GM23338 (cell line): Measurements from ENCODE around the gene GFAP. TPM values are rescaled to one million over a fixed set of nuclear protein-coding genes. Genes with fewer than 3 reads are reported as not detected.
A peak's percentile ranks its signal among the peaks of the same experiment; 100 is the strongest.

Experiments used
- ATAC-seq: fragments of 200-7000 bp; cut with Tn5 transposase; 3 replicates; pipeline ENCODE4 v1.9.1; 2020
- DNase-seq: peaks from one replicate; pipeline ENCODE4 v3.0.0-alpha.2; 2015; ENCODE audit warnings: low spot score
- H2AFZ ChIP-seq: fragments of 200-600 bp; sonication (generic); 2 replicates; pipeline ENCODE4 v1.8.0; 2016; ENCODE audit warnings: antibody characterized with exemption, mild to moderate bottlenecking, moderate library complexity
- H3F3A ChIP-seq: fragments of 200-600 bp; sonication (generic); replicated peaks from 2 replicates; pipeline ENCODE4 v1.8.0; 2017; ENCODE audit warnings: antibody characterized with exemption, mixed run types, low read depth
- H3K27ac ChIP-seq: fragments of 200-600 bp; sonication (generic); 2 replicates; pipeline ENCODE4 v1.6.1; 2016; ENCODE audit warnings: low read depth
- H3K27me3 ChIP-seq: fragments of 200-600 bp; sonication (generic); 2 replicates; pipeline ENCODE4 v1.8.0; 2016; ENCODE audit warnings: mild to moderate bottlenecking, mixed run types, moderate library complexity; ENCODE audit not compliant: insufficient read depth
- H3K36me3 ChIP-seq: fragments of 200-600 bp; sonication (generic); 2 replicates; pipeline ENCODE4 v1.8.0; 2016; ENCODE audit warnings: mild to moderate bottlenecking; ENCODE audit not compliant: insufficient read depth
- H3K4me1 ChIP-seq: fragments of 200-600 bp; sonication (generic); 2 replicates; pipeline ENCODE4 v1.8.0; 2016; ENCODE audit warnings: mild to moderate bottlenecking, moderate library complexity; ENCODE audit not compliant: insufficient read depth
- H3K4me2 ChIP-seq: fragments of 200-600 bp; sonication (generic); 2 replicates; pipeline ENCODE4 v1.7.1; 2017; ENCODE audit warnings: mixed run types
- H3K4me3 ChIP-seq: fragments of 200-600 bp; sonication (generic); 2 replicates; pipeline ENCODE4 v1.6.1; 2016; ENCODE audit warnings: mixed run types
- H3K79me2 ChIP-seq: fragments of 200-600 bp; sonication (generic); replicated peaks from 2 replicates; pipeline ENCODE4 v1.8.0; 2017; ENCODE audit warnings: mild to moderate bottlenecking; ENCODE audit not compliant: insufficient read depth
- H3K9me2 ChIP-seq: fragments of 200-600 bp; sonication (generic); 2 replicates; pipeline ENCODE4 v1.8.0; 2017; ENCODE audit not compliant: insufficient read depth
- H4K20me1 ChIP-seq: fragments of 200-600 bp; sonication (generic); replicated peaks from 2 replicates; pipeline ENCODE4 v1.8.0; 2017; ENCODE audit warnings: mild to moderate bottlenecking; ENCODE audit not compliant: insufficient read depth
- H3K27ac Mint-ChIP-seq: 2 replicates; pipeline ENCODE4 v1.8.0; 2020; ENCODE audit warnings: inconsistent platforms, mild to moderate bottlenecking, moderate library complexity, mixed read lengths
- H3K27me3 Mint-ChIP-seq: 3 replicates; pipeline ENCODE4 v1.8.0; 2022; ENCODE audit warnings: low read depth, mild to moderate bottlenecking, moderate library complexity, mixed read lengths, inconsistent platforms; ENCODE audit not compliant: insufficient read depth, poor library complexity
- H3K36me3 Mint-ChIP-seq: 3 replicates; pipeline ENCODE4 v1.8.0; 2021; ENCODE audit warnings: low read depth, mild to moderate bottlenecking, inconsistent platforms, moderate library complexity, mixed read lengths
- H3K4me1 Mint-ChIP-seq: 3 replicates; pipeline ENCODE4 v1.8.0; 2020; ENCODE audit warnings: mild to moderate bottlenecking, inconsistent platforms, mixed read lengths
- H3K4me3 Mint-ChIP-seq: 3 replicates; pipeline ENCODE4 v1.8.0; 2021; ENCODE audit warnings: moderate library complexity, mild to moderate bottlenecking, inconsistent platforms, mixed read lengths
- H3K9me3 Mint-ChIP-seq: 3 replicates; pipeline ENCODE4 v1.8.0; 2020; ENCODE audit warnings: moderate library complexity, mild to moderate bottlenecking, inconsistent platforms, mixed read lengths
- CREB1 ChIP-seq: fragments of 250-450 bp; sonication (Bioruptor Pico); IDR thresholded peaks from 2 replicates; pipeline ENCODE4 v1.5.0; 2020; ENCODE audit warnings: low read depth, mild to moderate bottlenecking, moderate library complexity
- ETS1 ChIP-seq: IDR thresholded peaks from 2 replicates; pipeline ENCODE4 v1.6.1; 2016; ENCODE audit warnings: antibody characterized with exemption
- EZH2 ChIP-seq: fragments of 200-600 bp; sonication (generic); IDR thresholded peaks from one replicate; pipeline ENCODE4 v1.8.0; 2017; ENCODE audit warnings: antibody characterized with exemption, mild to moderate bottlenecking, low read depth; ENCODE audit not compliant: unreplicated experiment
- EZH2phosphoT487 ChIP-seq: fragments of 200-600 bp; sonication (generic); IDR thresholded peaks from one replicate; pipeline ENCODE4 v1.8.1; 2018; ENCODE audit warnings: antibody characterized with exemption; ENCODE audit not compliant: unreplicated experiment
- JUNB ChIP-seq: IDR thresholded peaks from one replicate; pipeline ENCODE4 v1.6.1; 2016; ENCODE audit warnings: antibody characterized with exemption; ENCODE audit not compliant: unreplicated experiment
- NANOG ChIP-seq: IDR thresholded peaks from 2 replicates; pipeline ENCODE4 v1.6.1; 2016; ENCODE audit warnings: antibody characterized with exemption, borderline replicate concordance
- POLR2AphosphoS5 ChIP-seq: IDR thresholded peaks from 2 replicates; pipeline ENCODE4 v1.6.1; 2016; ENCODE audit warnings: antibody characterized with exemption, low read depth
- REST ChIP-seq: IDR thresholded peaks from one replicate; pipeline ENCODE4 v1.6.1; 2018; ENCODE audit warnings: antibody characterized with exemption; ENCODE audit not compliant: unreplicated experiment
- STAT1 ChIP-seq: IDR thresholded peaks from one replicate; pipeline ENCODE4 v1.6.1; 2016; ENCODE audit warnings: antibody characterized with exemption; ENCODE audit not compliant: unreplicated experiment
- ZNF114 ChIP-seq: fragments of 250-450 bp; sonication (Bioruptor Pico); IDR thresholded peaks from 2 replicates; pipeline ENCODE4 v1.5.0; 2020; ENCODE audit warnings: mild to moderate bottlenecking, moderate library complexity
- ZNF331 ChIP-seq: fragments of 250-450 bp; sonication (Bioruptor Pico); IDR thresholded peaks from 2 replicates; pipeline ENCODE4 v1.5.0; 2020; ENCODE audit warnings: low read depth, mild to moderate bottlenecking, moderate library complexity
- polyA plus RNA-seq: library from polyadenylated mRNA; unstranded; fragments of >200 nt; fragmentation: Nextera tagmentation; extraction: Ambion mirVana; gene quantifications from 2 replicates; pipeline ENCODE4 v1.2.1, GENCODE V29; 2016
- total RNA-seq: library from RNA; depleted of rRNA; stranded (reverse); fragments of >200 nt; shearing (Covaris generic); gene quantifications from 2 replicates; pipeline ENCODE4 v1.2.3, GENCODE V29; 2014
- TF ChIP-seq, protein P1 (sequence below): fragments of 250-450 bp; sonication (Bioruptor Pico); IDR thresholded peaks from 2 replicates; pipeline ENCODE4 v1.5.0; 2020; ENCODE audit warnings: mild to moderate bottlenecking, moderate library complexity
- TF ChIP-seq, protein P2 (sequence below), 2 experiments: fragments of 200-600 bp in 1 of 2; sonication (generic) in 1 of 2; conservative IDR thresholded peaks; 2 replicates each; pipeline versions ENCODE4 v1.5.1 to v1.6.1; 2016 to 2017; ENCODE audit warnings: antibody characterized with exemption in 2 of 2, low read depth in 2 of 2, mild to moderate bottlenecking in 2 of 2, moderate library complexity in 1 of 2

Gene GFAP
- total and polyA plus RNA-seq, 2 experiments from 2014 or later, result 0.15 to 5.1 TPM

DNA sequence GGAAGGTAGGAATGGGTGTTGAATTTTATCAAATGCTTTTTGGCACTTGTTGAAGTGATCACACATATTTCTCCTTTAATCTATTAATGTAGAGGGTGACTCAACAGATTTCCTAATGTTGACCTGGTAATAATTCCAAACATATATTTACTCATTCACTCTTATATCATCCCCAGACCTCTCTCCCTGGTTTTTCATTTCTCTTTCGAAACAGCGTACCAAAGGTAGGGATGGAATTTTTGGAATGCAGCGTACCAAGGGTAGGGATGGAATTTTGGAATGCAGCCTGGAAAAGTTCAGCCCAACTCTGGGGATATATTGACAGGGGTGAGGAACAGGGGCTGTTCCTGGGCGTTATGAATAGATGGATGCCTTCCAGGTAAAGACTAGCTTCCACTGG, 25.0 kb upstream of the GFAP start:
- DNase-seq, result peak; percentile 55

More for the DNA sequence above, 25.0 kb upstream of the GFAP start:
- ATAC-seq, result no peak; the same call in 2 of the 3 replicates
- peaks cover 80% of the 10 kb centered on the region for H3K79me2 ChIP-seq
- peaks cover 14% of the 10 kb centered on the region for H3K4me1 Mint-ChIP-seq
- peaks cover 5% of the 10 kb centered on the region for H3K4me1 ChIP-seq
- peaks cover 67% of the 10 kb centered on the region for H3K36me3 Mint-ChIP-seq
- H3K4me3 Mint-ChIP-seq, result no peak overlapping the region
- H4K20me1 ChIP-seq, result peaks cover 48% of the 10 kb centered on the region
- H3K27ac Mint-ChIP-seq, result peak overlapping the region; percentile 26; the same call in 1 of the 2 replicates
- H2AFZ ChIP-seq, result no peak overlapping the region
- H3K27ac ChIP-seq, result 0 out of 2 replicates have a peak overlapping the region, but pooled peaks have one; percentile 65
- no peak overlapping the region for H3K4me3 ChIP-seq
- H3K36me3 ChIP-seq, result peaks cover 20% of the 10 kb centered on the region
- H3K9me2 ChIP-seq, result no peaks in the 10 kb centered on the region
- no peak overlapping the region for H3K4me2 ChIP-seq
- TF ChIP-seq JUNB (no peak), REST (no peak), ZNF114 (no peak), NANOG (no peak), CREB1 (CRISPR knock-in tag) (no peak), ZNF331 (CRISPR knock-in tag) (no peak), STAT1 (no peak), EZH2 (no peak), POLR2AphosphoS5 (no peak), ETS1 (no peak), EZH2phosphoT487 (no peak)
- TF ChIP-seq, protein P1, sequence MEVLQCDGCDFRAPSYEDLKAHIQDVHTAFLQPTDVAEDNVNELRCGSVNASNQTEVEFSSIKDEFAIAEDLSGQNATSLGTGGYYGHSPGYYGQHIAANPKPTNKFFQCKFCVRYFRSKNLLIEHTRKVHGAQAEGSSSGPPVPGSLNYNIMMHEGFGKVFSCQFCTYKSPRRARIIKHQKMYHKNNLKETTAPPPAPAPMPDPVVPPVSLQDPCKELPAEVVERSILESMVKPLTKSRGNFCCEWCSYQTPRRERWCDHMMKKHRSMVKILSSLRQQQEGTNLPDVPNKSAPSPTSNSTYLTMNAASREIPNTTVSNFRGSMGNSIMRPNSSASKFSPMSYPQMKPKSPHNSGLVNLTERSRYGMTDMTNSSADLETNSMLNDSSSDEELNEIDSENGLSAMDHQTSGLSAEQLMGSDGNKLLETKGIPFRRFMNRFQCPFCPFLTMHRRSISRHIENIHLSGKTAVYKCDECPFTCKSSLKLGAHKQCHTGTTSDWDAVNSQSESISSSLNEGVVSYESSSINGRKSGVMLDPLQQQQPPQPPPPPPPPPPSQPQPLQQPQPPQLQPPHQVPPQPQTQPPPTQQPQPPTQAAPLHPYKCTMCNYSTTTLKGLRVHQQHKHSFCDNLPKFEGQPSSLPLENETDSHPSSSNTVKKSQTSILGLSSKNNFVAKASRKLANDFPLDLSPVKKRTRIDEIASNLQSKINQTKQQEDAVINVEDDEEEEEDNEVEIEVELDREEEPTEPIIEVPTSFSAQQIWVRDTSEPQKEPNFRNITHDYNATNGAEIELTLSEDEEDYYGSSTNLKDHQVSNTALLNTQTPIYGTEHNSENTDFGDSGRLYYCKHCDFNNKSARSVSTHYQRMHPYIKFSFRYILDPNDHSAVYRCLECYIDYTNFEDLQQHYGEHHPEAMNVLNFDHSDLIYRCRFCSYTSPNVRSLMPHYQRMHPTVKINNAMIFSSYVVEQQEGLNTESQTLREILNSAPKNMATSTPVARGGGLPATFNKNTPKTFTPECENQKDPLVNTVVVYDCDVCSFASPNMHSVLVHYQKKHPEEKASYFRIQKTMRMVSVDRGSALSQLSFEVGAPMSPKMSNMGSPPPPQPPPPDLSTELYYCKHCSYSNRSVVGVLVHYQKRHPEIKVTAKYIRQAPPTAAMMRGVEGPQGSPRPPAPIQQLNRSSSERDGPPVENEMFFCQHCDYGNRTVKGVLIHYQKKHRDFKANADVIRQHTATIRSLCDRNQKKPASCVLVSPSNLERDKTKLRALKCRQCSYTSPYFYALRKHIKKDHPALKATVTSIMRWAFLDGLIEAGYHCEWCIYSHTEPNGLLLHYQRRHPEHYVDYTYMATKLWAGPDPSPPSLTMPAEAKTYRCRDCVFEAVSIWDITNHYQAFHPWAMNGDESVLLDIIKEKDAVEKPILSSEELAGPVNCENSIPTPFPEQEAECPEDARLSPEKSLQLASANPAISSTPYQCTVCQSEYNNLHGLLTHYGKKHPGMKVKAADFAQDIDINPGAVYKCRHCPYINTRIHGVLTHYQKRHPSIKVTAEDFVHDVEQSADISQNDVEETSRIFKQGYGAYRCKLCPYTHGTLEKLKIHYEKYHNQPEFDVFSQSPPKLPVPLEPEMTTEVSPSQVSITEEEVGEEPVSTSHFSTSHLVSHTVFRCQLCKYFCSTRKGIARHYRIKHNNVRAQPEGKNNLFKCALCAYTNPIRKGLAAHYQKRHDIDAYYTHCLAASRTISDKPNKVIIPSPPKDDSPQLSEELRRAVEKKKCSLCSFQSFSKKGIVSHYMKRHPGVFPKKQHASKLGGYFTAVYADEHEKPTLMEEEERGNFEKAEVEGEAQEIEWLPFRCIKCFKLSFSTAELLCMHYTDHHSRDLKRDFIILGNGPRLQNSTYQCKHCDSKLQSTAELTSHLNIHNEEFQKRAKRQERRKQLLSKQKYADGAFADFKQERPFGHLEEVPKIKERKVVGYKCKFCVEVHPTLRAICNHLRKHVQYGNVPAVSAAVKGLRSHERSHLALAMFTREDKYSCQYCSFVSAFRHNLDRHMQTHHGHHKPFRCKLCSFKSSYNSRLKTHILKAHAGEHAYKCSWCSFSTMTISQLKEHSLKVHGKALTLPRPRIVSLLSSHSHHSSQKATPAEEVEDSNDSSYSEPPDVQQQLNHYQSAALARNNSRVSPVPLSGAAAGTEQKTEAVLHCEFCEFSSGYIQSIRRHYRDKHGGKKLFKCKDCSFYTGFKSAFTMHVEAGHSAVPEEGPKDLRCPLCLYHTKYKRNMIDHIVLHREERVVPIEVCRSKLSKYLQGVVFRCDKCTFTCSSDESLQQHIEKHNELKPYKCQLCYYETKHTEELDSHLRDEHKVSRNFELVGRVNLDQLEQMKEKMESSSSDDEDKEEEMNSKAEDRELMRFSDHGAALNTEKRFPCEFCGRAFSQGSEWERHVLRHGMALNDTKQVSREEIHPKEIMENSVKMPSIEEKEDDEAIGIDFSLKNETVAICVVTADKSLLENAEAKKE (CRISPR knock-in tag), result no peak
- TF ChIP-seq, protein P2, sequence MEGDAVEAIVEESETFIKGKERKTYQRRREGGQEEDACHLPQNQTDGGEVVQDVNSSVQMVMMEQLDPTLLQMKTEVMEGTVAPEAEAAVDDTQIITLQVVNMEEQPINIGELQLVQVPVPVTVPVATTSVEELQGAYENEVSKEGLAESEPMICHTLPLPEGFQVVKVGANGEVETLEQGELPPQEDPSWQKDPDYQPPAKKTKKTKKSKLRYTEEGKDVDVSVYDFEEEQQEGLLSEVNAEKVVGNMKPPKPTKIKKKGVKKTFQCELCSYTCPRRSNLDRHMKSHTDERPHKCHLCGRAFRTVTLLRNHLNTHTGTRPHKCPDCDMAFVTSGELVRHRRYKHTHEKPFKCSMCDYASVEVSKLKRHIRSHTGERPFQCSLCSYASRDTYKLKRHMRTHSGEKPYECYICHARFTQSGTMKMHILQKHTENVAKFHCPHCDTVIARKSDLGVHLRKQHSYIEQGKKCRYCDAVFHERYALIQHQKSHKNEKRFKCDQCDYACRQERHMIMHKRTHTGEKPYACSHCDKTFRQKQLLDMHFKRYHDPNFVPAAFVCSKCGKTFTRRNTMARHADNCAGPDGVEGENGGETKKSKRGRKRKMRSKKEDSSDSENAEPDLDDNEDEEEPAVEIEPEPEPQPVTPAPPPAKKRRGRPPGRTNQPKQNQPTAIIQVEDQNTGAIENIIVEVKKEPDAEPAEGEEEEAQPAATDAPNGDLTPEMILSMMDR (conservative IDR thresholded peaks at IDR 0.05; ENCODE audit: low read depth in 2 of 2), result no peak
- H3K27me3 Mint-ChIP-seq, result peaks cover 3% of the 10 kb centered on the region
- H3K9me3 Mint-ChIP-seq, result no peaks in the 10 kb centered on the region
- H3K27me3 ChIP-seq, result no peaks in the 10 kb centered on the region
- H3F3A ChIP-seq, result no peaks in the 10 kb centered on the region; the same call in 1 of the 2 replicates
